ENCODE measurements around the gene BBS9.
"Not testable (repeated sequence)": the region's sequence is repeated elsewhere in the genome, so short reads cannot be mapped to it uniquely, and the experiment has no call there.

Gene BBS9

DNA sequence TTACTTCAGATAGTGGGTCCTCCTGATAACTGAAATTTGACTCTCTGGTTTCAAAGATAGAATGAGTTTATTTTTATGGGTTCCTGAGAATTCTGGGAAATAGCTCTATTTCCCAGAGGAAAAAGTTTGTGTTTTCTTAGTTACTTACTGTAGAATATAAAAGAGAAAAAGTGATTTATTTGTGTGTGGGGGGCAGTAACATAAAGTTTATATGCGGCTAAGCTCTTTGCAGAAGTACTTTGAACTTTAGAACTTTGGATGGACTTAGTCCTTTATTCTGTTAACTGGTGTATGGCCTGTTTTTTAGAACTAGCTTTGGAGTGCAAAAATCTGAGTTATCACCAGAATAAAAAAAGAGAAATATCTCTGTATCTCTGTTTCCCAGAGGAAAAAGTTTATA is 157.1 kb downstream of the BBS9 start:
- no peak for DNase-seq

DNA sequence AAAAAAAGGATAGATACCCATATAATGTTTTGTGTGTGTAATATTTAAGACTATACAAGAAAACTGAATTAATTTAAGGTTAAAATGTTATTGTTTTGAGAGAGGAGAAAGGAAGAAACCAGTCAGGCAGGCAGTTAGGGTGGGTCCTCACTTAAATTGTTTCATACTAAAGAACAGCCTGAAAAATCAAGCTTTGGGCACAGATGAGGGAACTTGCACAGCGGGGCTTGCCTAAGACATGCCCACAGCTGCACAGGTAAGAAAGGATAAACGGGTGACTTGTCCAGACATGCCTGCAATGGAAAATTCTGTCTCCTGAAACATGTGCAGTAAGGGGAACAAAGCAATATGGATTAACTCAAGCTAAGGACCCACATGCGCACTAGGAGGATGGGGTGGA is 158.4 kb downstream of the BBS9 start:
- DNase-seq, result no peak

DNA sequence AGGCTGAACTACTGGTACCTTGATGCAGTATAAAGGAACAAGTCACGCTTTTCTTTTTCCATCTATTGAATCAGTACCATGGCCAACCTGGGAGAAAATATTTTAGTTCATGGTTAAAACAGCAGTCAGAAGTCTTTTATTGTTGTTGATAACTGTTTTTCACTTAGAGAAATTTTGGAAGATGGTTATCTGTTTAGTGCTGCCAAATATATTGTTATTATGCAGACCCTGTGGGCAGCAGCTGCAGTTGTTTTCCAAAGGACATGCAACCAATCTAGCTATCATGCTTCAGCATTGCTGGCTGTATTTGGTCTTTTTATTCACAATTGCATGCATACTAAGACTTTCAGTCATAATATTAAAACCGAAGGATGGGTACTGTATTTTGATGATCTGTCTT is 169.5 kb downstream of the BBS9 start:
- no peak for DNase-seq

DNA sequence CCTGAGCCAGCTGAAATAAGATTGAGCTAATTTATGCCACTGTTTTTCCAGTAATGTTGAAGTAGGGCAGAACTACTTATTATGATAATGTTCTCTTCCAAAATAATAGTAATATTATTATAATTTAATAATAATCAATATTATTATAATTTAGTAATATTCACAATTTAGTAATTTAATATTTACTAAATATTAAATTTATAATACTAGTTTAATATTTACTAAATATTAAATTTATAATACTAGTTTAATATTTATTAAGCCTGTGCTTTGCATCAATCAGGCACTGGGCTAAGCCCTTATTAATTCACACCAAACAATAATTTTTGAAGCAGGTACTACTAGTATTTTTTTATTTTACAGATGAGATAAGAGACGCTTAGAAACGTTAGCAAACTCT is 170.1 kb downstream of the BBS9 start:
- DNase-seq, result no peak

DNA sequence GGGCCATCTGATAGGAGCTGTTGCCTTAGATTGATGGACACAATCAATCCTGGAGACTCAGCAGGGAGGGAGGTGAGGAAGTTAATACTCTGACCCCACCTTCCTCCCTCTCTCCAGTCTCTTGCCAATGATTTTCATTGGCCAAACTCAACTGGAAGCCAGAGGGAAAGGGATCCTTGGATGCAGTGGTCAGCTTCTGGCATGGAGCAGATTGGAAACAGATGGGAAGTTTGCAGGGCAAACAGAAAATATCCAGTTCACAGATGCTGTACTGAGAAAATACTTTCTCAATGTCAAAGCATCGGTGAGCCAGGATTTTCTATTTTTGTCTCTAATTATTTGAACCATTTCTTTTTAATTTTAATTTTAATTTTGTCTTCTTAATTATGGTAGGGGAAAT is 170.8 kb downstream of the BBS9 start:
- no peak for DNase-seq

- DNase-seq, result no peak
Measured at GRCh38 chr7:33300742-33301141, 171.4 kb downstream of the BBS9 start.

DNA sequence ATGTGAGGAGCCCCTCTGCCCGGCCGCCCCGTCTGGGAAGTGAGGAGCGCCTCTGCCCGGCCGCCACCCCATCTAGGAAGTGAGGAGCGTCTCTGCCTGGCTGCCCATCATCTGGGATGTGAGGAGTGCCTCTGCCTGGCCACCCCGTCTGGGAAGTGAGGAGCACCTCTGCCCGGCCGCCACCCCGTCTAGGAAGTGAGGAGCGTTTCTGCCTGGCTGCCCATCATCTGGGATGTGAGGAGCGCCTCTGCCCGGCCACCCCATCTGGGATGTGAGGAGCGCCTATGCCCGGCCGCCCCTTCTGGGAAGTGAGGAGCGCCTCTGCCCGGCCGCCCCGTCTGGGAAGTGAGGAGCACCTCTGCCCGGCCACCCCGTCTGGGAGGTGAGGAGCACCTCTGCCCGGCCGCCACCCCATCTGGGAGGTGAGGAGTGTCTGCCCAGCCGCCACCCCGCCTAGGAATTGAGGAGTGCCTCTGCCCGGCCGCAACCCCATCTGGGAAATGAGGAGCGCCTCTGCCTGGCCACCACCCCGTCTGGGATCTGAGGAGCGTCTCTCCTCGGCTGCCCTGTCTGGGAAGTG is 174.7 kb downstream of the BBS9 start:
- DNase-seq, result not testable (repeated sequence)

DNA sequence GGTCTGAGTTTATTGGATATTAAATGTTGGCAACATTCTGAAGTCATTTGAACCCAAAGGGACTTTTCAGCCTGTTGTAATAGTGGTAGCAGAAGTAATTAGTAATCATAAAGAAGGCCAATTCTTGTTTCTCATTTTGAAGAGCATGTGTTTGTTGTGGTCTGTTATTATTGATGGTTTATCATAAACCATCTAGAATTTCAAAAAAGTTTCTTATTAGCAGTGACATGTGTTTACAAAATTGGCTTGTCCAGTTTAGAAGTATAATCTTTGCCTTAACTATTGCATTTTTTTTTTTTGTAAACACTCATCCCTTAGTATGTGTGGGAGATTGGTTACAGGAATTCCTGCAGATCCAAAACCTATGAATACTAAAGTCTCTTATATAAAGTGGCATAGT is 177.8 kb downstream of the BBS9 start:
- no peak for DNase-seq

GRCh38 chr7:33310546-33310945 is 181.2 kb downstream of the BBS9 start:
- no peak for DNase-seq

DNA sequence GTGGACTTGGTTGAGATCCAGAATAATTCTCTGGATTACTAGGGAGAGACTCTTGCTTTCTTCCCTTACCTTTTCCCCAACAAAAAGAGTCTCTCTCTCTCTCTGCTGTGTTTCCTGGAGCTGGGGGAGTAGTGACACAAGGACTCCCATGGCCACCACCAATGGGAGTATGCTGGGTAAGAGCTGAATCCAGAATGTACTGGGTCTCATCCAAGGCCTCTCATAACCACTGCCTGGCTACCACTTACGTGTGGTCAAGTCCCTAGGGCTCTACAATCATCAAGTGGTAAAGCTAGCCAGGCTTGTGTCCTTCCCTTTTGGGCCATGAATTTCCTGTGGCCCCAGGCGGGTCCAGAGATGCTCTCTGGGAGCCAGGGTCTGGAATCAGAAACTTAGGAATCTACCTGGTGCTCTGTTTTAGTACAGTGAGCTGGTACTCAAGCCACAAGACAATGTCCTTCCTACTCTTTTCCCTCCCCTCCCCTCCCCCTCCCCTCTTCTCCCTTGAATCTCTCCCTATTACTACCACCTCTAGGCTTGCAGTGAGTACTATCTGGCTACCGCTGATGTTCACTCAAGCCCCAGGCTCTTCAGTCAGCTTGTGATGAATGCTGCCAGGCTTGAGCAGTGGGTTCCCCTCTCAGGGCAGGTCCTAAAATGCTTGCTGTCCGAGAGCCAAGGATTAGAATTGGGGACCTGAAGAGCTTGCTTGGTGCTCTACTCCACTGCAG is 196.6 kb downstream of the BBS9 start:
- DNase-seq, result no peak

- no peak for DNase-seq
Measured at GRCh38 chr7:33326485-33326848, 197.1 kb downstream of the BBS9 start.

DNA sequence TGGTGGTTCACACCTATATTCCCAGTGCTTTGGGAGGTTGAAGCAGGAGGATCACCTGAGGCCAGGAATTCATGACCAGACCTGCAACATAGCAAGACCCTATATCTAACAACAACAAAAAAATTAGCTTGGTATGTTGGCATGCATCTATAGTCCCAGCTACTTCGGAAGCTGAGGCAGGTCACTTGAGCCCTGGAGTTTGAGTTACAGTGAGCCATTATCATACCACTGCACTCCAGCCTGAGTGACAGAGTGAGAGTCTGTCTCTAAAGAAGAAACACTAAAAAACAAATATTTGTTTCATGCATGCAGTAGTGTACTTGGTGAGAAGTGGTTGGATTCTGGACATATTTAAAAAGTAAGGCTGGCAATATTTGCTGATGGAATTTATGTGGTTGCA is 198.1 kb downstream of the BBS9 start:
- no peak for DNase-seq

DNA sequence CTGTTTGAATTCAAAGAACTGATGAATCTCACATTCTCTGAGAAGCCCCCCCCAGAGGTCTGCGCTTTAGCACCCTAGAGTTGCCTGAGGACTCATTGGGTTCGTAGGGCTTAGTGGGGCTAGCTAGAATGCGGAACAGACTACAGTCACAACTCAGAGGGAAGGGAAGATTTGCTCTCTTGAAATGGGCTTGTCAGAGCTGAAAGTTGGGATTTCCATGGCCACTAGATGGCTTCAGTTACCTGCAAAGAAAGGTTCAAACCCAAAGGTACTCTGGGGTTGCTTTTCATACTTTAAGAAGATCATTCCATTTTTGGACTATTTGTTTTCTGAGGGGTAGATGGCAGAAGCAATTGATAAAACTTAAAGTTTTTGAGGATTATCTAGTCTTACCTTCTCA is 205.0 kb downstream of the BBS9 start:
- peak; percentile 17 for DNase-seq

- no peak for DNase-seq
Measured at GRCh38 chr7:33336820-33337219, 207.5 kb downstream of the BBS9 start.

DNA sequence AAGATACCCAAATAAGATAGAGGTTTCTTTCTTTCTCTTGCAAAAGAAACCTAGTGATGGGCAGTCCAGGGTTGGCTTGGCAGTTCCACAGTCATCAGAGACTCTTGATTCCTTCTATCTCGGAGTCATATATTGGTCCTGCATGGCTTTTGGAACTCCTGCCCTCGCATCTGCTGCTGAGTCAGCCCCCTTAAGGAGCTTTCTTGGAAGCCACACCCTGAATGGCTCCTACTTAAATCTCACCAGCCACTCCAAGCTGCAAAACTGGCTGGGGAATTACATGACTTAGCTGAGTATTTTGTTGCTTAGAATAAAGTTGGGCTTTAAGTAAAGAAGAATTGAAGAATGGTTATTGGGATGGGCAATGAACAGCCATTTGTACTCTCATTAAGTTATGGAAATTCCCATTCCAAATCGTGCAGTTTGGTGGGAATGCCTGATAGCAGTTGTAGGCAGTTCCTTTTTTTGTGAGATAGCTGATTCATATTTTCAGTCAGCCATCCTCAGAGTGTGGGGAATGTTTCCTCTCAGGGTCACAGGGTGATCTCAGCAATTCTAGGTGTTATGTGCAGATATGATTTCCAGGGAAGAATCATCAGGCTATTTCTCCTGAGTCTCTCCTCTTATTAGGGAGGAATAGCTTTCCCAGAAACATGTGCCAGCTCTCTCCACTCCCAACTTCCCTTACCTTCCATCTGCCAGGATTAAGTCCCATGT is 209.9 kb downstream of the BBS9 start:
- DNase-seq, result no peak

DNA sequence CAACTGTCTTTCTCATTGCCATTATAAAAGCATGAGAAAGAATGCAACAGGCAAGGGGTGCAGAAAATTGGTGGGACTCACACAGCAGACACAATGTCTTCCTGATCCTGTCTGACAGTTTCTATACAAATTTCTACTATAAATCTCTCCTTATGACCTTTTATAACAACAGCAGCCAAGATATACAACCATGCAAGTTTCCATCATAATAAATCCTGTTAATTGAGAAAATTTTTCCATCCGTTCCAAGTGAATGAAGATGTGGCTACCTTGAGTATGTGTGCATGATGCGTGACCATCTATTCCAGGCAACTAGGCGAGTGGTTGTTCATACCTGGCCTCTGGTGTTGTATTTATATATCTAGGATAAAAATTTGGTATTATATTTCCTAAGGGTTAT is 216.7 kb downstream of the BBS9 start:
- DNase-seq, result no peak

- DNase-seq, result no peak
Measured at GRCh38 chr7:33350577-33350976, 221.2 kb downstream of the BBS9 start.

GRCh38 chr7:33351709-33352108 is 222.3 kb downstream of the BBS9 start:
- no peak for DNase-seq

DNA sequence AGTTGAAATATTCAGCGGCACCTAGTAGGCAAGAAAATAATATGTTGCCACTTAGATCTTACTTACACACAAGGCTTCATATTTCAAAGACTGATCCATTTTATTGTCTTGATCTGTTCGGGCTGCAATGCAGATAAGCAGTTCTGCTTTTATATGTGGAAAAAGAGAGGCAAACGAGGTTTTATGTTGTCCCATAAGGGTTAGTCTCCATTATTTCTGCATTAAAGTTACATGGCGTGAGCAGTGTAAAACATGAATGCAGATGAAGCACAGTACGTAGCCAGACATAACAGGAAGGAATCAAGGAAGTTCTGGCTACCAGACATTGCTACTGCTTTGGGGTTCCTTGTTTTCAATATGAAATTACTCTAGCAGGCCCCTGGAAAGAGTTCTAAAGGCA is 224.8 kb downstream of the BBS9 start:
- DNase-seq, result no peak

- DNase-seq, result no peak
Measured at GRCh38 chr7:33355386-33355785, 226.0 kb downstream of the BBS9 start.

DNA sequence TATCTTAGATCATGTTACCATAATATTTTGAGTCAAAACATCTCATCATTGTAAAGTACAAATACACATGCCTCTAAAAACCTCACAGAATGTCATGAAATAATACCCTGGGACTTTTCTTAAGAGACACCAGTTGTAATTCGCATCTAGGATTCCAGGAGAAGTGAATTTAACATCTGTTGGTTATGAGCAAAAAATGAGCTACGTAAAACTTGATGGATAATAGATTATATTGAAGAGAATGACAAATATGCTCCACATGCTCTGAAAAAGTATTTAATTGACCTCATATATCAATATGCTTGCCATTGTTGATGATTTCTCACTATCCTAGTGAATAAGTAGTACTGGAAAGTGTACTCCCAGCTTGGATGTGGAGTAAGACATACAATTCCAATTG is 227.0 kb downstream of the BBS9 start:
- DNase-seq, result no peak

GRCh38 chr7:33357846-33358245 is 228.5 kb downstream of the BBS9 start:
- no peak for DNase-seq

GRCh38 chr7:33369888-33370287 is 240.5 kb downstream of the BBS9 start:
- no peak for DNase-seq

DNA sequence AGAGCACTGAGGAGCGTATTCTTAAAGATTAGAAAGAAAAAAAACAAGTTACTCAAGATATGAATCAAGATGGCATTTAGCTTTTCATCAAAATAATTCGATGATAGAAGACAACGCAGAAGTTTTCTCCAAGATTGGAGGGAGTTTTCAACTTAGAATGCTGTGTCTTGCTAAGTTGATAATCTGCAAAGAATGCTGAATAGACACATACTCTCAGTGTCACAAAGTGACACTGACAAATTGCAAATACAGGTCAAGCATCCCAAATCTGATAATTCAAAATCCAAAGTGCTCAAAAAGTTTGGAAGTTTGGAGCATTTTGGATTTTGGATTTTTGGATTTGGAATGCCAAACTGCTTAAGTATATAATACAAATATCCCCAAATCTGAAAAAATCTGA is 243.8 kb downstream of the BBS9 start:
- DNase-seq, result no peak
